ENCODE measurements around the gene MRPL3. TPM values are rescaled to one million over a fixed set of nuclear protein-coding genes. Genes with fewer than 3 reads are reported as not detected.

Gene MRPL3
- total RNA-seq = 100 to 1,000 TPM in 2 of 4 donors, 10 to 100 TPM in 2; 63.7 to 137 (median 114) TPM

DNA sequence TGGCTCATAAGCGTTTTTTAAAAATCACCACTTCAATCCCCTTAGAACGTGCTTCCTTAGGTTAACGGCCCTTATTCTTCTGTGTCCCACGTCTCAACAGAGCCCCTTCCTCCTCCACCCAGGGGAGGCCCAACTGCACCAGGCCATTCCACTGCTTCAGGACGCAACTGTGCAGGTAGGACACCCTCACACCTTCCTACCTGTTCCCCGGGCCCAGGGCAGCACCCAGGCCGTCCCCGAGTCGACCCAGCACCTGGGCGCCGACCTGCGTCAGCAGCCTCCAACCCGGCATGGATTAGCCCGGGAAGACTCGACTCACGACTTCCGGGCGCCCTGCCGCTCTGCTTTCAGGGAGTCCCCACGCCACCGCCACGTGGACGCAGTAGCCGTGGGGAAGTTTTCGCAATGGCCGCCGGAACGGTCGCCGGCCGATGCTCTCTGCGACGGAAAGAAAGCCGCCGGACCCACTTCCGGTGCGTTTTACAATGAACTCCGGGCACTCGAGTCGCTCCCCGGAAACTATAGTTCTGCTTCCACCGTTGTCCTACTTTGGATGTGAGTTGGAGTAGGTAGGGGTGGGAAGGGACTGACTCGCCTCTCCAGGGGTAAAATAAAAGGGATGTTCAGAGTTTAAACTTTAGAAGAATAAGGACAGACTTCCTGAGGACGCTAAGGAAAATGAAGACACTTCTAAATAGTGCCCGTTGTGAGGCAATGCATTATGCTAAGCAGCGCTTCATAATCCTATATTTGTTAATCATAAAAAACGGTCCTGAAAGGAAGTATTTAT lies at the start of gene MRPL3:
Gene MRPL3 (minus strand): TSS at position 442 of the 790 bp plus-strand sequence. CDS start 150 bp downstream, at position 292.
- Histone ChIP-seq H3K4me3 (peak within 1 kb of the TSS; percentile 55 to 67), H3K27ac (peak within 1 kb of the TSS; percentile 58 to 77), H3K4me1 (no peaks in the 10 kb centered on the region), H3K36me3 (no peaks in the 10 kb centered on the region), H3K27me3 (no peaks in the 10 kb centered on the region), H3K9me3 (no peaks in the 10 kb centered on the region)
- DNase-seq = peak; percentile 74 to 81
- intact Hi-C loops (cut with DNase I; ENCODE audit: low total_unique reads) = no loop called here
- TF ChIP-seq POLR2A (IDR thresholded peaks at IDR 0.05) = peak in 1 of 2 donors; percentile 33
- TF ChIP-seq, protein P1, sequence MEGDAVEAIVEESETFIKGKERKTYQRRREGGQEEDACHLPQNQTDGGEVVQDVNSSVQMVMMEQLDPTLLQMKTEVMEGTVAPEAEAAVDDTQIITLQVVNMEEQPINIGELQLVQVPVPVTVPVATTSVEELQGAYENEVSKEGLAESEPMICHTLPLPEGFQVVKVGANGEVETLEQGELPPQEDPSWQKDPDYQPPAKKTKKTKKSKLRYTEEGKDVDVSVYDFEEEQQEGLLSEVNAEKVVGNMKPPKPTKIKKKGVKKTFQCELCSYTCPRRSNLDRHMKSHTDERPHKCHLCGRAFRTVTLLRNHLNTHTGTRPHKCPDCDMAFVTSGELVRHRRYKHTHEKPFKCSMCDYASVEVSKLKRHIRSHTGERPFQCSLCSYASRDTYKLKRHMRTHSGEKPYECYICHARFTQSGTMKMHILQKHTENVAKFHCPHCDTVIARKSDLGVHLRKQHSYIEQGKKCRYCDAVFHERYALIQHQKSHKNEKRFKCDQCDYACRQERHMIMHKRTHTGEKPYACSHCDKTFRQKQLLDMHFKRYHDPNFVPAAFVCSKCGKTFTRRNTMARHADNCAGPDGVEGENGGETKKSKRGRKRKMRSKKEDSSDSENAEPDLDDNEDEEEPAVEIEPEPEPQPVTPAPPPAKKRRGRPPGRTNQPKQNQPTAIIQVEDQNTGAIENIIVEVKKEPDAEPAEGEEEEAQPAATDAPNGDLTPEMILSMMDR (IDR thresholded peaks at IDR 0.05) = no peak

GRCh38 chr3:131551761-131552160 lies 49.0 kb upstream of the MRPL3 start:
- Histone ChIP-seq H3K9me3 (no peaks in the 10 kb centered on the region), H3K4me1 (no peaks in the 10 kb centered on the region), H3K4me3 (no peak overlapping the region), H3K36me3 (no peaks in the 10 kb centered on the region), H3K27ac (no peak overlapping the region), H3K27me3 (no peaks in the 10 kb centered on the region)
- TF ChIP-seq POLR2A (IDR thresholded peaks at IDR 0.05) = no peak
- TF ChIP-seq, protein P1 (IDR thresholded peaks at IDR 0.05) = no peak
- no peak for DNase-seq
- intact Hi-C loops (cut with DNase I; ENCODE audit: low total_unique reads) = no loop called here

- Histone ChIP-seq H3K4me3 (no peak overlapping the region), H3K27ac (no peak overlapping the region), H3K4me1 (no peaks in the 10 kb centered on the region), H3K9me3 (no peaks in the 10 kb centered on the region), H3K27me3 (no peaks in the 10 kb centered on the region), H3K36me3 (no peaks in the 10 kb centered on the region)
- TF ChIP-seq, protein P1 (IDR thresholded peaks at IDR 0.05) = no peak
- no peak for TF ChIP-seq POLR2A (IDR thresholded peaks at IDR 0.05)
- DNase-seq = no peak
- intact Hi-C loops (cut with DNase I; ENCODE audit: low total_unique reads) = no loop called here
Measured at GRCh38 chr3:131550562-131551465, 48.0 kb upstream of the MRPL3 start.

GRCh38 chr3:131549340-131549739 lies 46.6 kb upstream of the MRPL3 start:
- H3K4me1 ChIP-seq = no peaks in the 10 kb centered on the region
- no peak for DNase-seq
- H3K36me3 ChIP-seq = no peaks in the 10 kb centered on the region
- H3K9me3 ChIP-seq = no peaks in the 10 kb centered on the region
- H3K27ac ChIP-seq = no peak overlapping the region
- no peak overlapping the region for H3K4me3 ChIP-seq
- H3K27me3 ChIP-seq = no peaks in the 10 kb centered on the region
- no peak for TF ChIP-seq POLR2A (IDR thresholded peaks at IDR 0.05)
- TF ChIP-seq, protein P1 (IDR thresholded peaks at IDR 0.05) = no peak
- intact Hi-C loops (cut with DNase I; ENCODE audit: low total_unique reads) = no loop called here
